NCI-H2081 (cell line): ENCODE results near the gene SH3PXD2A.

Source experiments
- DNase-seq, 2 experiments: peaks; one replicate each; lab custom pipeline; 2025; lab: John Stamatoyannopoulos, UW

SH3PXD2A gene

DNA sequence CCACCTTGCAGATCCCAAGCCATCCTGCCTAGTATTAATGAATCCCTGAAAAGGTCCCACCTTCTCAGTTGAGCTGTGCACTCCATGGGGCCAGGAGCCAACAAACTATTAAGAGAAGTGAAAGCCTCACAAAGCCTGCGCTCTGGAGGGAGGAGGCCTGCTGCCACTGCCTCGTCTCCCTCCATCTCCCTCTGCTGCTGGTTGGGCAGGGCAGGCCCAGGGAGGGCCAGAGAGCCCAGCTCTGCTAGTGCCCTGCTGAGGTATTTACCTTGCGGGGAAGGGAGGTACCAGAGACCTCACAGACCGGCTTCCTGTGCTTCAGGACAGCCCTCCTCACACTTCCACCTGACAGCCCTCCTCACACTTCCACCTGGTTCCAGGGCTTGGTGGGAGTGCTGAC lies 171.5 kb downstream of the SH3PXD2A start:
- DNase-seq, result no peak

DNA sequence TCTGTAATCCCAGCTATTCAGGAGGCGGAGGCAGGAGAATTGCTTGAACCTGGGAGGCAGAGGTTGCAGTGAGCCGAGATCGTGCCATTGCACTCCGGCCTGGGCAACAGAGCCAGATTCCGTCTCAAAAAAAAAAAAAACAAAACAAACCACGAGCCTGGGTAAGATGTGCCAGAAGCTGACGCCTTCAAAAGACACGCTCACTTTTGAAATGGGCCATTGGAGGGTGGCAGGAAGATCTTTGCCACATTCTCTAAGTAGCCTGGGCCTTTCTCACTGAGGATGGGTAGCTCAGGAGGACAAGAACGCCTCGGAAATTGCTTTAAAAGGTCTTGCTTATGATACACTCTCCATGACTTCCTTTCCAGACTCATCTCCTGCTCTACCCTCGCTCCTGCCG lies 172.7 kb downstream of the SH3PXD2A start:
- DNase-seq, result no peak

DNA sequence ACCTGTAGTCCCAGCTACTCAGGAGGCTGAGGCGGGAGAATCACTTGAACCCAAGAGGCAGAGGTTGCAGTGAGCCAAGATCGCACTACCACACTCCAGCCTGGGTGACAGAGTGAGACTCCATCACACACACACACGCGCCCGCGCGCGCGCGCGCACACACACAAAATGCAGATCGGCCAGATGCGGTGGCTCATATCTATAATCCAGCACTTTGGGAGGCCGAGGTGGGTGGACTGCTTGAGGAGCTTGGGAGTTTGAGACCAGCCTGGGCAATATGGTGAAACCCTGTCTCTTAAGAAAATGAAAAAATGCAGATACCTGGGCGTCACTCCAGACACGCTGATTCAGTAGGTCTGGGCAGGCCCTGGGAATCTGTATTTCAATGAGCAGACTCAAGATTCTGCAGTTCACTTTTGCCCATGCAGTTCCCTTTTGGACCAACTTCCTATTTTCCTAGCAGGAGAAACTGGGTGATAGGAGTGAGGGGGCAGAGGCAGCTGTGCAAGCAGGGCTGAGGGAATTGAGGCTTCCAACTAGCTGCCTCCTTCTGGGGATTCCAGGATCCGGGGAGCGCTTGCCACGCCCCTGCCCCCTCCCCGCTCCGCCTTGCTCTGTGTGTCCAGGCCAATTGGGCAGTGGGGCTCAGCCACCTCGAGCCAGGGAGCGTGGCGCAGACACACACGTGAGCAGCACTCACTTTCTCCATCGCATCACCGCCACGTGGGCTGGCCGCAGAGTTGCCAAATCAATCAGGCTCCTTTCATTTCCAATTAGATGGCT lies 173.6 kb downstream of the SH3PXD2A start:
- DNase-seq, result no peak

DNA sequence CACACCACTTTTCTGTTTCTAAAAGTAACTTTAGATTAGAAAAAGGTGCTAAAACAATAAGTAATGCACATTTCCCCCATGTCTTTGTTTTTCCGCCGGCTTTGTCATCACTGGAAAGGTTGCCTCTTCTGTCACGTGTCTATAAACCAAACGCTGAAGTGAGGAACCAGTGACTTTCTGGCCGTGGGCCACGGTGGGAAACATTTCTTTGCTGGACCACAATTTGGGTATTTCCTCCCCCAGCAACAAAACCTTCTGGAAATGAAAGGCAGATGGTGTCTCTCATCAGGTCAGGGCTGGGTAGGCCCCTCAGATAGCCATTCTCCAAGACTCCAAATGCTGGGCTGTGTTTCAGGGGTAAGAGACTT lies 174.5 kb downstream of the SH3PXD2A start:
- DNase-seq, result no peak

DNA sequence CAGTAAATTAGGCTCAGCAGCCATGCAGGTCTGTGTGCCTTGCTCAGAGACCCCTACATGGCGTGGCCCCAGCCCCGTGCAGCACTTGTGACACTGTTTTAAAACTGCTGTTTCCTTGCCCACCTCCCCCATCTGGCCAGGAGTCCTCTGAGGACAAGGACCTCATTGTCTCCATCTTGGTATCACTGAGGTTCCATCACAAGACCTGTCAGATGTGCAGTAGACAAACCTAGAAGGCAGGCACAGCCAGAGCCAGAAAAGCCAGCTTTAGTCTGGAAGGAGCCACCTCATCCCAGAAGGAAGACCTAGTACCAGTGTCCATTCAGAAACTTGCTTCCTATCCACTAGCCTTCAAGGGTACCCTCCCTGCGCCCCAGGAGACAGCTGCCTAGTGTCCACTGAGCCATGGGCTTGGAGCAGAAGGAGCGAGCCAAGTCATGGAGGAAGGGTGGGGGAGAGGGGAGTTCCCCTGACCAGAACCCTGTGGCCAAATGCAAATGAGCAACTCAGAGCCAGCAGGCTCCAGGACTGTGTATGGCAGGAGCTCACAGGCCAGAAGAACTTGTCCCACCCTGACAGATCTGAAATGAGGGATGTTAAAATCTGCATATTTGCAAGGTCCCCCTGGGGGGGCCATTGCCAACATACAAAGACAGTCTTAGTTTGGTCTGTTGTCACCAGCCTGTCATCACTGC lies 176.1 kb downstream of the SH3PXD2A start:
- no peak for DNase-seq

DNA sequence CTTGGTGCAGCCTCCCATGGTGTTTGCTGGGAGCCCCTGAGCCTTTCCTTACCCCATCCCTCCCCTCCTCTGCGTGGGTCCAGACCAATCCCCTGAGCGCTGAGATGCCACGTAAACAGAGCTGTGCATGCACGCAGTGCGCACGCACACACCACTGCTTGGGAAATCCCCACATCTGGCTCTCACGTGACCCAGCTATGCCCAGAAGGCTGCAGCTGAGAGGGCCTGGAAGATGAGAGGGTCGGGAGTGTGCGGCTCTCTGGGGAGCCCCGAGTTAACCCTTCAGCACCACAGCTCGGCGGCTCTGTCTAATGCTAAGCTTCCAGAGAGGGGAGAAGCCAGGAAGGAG lies 177.2 kb downstream of the SH3PXD2A start:
- DNase-seq, result no peak

DNA sequence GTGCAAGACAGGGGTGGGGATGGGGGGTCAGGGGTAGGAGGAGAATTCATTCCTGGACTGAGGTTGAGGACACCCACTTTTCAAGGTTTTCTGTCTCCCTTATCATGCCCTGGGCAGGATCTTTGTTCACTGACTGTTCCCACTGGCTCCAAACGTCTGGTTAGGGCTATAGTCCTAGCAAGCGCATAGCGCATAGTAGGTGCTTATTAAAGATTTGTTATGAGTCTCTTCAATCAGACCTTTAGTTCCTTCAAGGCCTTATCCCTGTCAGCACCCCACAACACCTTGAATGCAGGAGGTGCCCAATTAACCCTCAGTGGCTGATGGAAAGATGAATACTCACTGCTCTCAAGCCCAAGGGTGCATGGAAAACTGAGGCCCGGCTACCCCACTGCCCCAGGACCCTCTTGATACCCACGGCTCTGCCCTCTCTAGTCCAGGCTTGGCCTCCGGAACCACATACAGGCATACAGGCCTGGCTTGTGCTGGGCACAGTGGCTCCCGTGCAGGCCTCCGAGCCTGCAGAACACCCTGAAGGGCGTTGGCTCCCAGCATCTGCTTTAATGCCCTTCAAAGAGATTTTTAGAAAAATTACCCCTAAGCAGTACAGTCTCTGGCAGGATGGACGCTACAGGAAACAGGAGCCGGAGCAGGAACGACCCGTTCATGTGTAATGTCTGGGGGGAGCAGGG lies 177.7 kb downstream of the SH3PXD2A start:
- no peak for DNase-seq

DNA sequence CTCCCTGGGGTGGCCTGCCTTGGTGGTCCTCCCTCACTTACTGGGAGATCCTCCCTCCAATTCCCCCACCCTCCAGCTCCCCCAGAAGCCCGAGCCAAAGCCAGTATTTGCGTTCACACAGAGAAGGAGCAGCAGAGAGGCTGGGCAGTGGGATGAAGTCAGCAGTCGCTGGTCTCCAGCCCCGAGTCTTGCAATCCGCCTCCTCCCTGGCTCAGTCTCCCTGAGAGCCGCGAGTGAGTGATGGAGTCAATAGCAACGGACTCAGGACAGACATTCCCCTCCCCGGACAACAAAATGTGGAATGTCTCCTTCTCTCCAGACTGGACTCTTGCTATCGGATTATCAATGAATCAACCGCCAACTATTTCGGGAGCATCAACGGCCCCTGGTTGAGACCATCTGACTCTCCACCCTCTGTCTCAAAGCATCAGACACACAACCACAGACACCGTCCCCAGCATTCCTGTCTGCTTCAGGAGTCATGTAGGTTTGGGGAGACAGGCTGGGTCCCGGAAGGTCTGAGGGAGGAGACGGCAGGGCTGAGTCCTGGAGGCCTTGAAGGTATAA lies 178.4 kb downstream of the SH3PXD2A start:
- DNase-seq, result no peak

DNA sequence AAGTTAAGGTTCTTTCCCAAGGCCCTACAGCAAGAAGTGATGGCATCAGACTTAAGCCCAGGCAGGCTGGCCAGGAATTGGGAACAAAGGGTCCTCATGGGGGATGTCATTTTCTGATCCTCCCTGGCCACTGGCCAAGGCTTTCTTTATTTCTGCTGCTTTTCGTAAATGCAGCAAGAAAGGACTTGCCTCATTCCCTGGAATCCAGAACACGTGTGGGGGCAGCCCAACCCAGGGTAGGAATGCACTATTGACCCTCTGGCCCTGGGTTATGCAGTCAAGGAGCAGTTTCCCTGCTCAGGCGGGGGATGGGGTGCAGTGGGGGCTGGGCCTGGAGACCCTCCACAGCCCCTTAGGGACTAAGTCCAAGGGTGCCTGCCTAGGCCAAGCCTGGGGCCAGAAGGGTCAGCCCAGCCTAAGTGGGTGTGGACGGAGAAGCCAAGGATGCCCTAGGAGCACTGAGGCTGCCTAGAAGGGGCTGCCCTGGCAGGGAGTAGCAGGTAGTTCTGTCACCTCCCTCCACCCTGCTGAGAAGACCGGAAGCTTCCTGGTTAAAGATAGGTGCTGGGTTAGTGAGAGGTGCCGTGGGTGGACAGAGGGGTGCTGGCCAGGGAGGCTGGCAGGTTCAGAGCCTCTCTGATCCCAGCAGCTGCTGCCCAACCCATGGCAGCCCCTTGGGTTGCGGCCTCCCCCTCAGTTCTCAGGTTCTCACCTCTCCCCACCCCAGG lies 179.2 kb downstream of the SH3PXD2A start:
- DNase-seq, result no peak

DNA sequence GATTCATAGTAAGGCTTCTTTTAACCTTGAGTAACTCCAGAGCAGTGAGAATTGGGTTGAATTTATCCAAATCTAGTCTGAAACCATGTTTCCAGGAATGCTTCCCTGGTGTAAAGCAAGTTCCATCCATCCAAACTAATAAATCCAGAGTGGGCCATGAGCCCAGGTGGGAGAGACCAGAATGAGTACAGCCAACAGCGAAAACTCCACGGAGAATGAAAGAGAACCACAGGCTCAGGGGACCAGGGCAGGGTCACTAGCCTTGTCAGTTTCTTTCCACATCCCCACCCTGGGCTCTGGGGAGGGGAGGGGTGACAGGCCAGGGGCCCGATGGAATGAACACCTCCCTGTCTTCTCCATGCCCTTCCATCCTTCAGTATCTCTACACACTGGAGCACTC lies 181.8 kb downstream of the SH3PXD2A start:
- no peak for DNase-seq

DNA sequence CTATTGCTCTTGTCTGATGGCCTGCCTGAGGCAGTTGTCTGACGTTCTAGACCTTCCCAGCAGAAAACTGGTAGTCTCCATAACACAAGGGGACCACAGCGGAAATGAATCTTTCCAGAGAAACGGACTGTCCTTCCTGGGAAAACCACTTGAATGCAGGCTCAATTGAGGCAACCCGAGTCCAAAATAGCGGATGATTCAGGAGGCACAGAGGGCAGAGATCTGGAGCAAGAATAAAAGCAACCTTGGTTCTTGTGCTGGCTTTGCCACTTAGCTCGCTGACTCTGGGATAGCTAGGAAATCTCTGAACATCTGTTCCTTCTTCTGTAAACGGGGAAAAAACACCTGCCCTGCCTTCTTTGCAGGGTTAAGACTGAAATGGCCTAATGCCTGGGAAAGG lies 183.0 kb downstream of the SH3PXD2A start:
- DNase-seq, result no peak

DNA sequence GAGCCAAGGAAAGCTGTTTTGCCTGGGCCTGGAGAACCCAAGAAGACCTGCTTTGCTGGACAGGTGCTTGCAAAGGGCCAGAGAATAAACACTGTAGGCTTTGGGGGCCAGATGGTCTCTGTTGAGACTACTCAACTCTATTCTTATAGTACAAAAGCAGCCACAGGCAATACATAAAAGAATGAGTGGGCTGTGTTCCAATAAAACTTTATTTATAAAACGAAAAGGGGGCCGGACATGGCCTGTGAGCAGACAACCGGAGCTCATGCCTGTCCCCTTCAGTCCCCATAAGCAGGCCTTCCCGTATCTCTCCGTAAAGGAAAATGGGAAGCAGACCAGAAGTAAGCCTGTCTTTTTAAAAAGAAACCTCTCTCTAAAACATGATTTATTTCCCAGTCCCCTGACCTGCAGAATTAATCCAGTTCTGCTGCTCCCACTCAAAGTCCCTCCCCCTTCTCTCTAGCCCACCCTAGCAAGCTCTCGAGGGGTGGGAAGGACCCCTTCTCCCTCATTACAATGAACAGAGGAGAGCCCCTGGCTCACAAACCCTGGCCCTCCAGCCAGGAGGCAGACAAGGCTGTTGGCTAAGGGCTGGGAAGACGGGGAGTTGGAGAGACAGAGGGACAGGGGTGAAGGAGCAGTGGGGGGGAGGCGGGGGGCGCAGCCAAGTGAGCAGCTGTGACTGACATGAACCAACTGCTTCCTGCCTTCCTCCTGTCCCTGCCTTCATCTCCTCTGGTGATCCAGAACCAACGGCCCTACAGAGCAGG lies 184.1 kb downstream of the SH3PXD2A start:
- no peak for DNase-seq

DNA sequence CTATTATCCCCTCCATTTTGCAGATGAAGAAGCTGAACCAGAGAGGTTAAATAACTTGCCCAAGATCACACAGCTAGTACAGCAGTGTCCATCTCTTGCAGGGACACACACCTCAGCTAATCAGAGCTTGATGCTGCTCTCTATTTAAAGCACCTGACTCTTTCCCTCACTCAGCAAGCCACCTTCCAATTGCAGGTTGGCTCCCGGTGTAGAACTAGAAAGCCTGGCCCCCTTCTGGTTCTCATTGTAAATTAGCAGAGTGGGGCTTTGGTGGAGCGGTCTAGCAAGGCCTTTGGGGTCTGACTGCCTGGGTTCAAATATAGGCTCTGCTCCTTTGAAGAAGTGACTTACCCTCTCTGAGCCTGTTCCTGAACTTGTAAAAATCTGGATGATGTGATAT lies 185.4 kb downstream of the SH3PXD2A start:
- no peak for DNase-seq

DNA sequence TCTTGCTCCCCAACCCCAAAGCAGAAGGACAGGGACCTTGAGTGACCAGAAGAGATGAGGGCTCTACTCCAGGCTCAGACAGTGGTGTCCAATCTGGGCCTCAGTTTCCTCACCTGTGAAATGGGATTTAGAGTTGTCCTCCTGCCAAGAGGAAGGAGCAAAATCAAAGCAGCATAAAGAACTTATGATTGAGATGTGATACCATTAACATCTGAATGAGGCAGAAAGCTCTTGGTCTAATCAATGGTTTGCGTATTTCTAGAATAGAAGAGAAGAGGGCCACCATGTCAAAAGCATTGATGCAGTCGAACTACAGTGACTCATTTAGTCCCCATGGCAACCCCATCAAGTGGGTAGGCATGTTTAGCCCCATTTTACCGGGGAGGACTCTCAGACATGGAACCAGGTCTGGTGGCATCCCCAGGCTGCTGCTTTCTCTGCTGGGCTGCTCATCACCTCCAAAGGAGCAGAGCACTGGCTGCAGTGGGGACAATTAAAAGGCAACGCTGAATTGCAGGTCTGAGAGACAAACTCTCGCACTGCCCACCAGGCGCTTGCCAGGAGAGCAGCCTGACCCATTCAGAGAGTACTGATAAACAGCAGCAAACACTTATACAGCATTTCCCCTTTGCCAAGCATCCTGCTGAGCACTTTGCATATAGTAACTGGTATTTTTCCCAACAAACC lies 186.0 kb downstream of the SH3PXD2A start:
- no peak for DNase-seq

DNA sequence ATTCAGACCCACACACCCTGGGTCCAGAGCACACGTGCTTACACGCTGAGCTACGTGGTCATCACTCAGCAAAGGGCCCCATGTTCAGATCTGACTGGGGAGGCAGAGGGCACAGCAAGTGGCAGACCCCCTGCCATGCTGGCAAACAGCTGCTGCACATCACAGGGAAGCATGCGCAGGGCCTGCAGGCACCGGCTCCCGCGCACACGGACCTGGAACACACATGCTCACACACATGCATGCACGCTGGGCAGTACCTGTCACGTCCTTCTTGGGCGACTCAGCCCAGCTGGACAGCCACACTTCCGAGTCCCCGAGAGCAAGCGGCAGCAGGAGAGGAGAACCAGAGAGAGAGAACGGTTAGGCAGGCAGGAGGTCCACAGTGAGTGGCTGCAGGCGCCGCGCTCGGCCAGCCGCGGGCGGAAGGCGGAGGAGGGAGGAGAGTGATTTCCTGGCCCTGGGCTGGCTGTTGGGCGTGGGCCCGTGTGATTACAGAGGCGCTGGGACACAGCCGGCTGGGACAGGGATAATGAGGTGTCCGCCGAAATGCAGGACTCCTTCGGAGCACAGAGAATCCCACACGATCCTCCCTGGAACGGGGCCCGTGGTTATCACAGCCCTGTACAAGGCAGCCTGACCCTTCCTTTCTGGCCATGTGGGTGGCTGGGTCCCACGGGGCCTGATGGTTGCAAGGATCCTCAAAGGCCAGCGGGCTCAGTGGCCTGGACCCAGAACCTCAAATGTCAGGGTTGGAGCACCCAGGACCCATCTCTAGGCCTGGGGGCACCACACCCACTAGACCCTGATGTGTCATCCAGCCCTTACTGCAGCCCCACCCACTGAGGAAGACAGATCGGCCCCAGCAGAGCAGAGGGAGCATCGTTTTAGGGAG lies 186.8 kb downstream of the SH3PXD2A start:
- DNase-seq, result no peak

DNA sequence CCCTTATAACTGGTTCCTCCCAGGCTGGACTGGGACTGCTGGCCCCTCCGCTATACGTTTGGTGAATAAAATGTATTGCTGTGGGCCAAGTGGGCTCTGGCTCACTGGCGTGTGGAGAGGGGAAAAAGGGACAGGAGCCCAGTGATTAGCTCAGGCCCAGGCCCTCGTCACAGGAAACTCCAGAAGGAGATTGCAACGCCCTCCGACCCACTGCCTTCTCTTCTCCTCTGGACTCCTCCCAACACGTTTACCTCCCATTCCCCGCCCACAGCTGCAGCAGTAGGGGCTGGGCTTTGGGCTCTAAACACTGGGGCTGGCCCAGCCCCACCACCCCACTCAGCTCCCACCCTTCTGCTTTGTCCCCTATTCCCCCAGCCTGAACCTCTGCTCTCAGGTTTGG lies 188.0 kb downstream of the SH3PXD2A start:
- DNase-seq, result no peak

DNA sequence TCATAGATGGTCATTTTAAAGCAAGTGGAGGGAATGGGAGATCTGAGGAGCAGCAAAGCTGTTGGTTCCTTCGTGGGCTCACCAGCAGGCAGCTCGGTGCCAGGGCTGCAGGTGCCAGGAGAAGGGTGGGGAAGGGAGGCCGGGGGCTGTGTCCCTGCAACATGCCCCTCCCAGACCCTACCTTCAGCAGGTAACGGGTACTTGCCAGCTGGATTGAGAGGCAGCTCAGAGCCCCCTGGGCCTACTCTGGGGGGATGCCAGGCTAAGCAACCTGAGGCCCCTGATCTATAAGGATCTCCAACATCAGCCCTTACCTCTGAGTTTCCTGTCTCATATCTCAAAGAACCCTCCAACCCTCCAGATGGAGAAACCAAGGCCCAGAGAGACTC lies 188.6 kb downstream of the SH3PXD2A start:
- no peak for DNase-seq

DNA sequence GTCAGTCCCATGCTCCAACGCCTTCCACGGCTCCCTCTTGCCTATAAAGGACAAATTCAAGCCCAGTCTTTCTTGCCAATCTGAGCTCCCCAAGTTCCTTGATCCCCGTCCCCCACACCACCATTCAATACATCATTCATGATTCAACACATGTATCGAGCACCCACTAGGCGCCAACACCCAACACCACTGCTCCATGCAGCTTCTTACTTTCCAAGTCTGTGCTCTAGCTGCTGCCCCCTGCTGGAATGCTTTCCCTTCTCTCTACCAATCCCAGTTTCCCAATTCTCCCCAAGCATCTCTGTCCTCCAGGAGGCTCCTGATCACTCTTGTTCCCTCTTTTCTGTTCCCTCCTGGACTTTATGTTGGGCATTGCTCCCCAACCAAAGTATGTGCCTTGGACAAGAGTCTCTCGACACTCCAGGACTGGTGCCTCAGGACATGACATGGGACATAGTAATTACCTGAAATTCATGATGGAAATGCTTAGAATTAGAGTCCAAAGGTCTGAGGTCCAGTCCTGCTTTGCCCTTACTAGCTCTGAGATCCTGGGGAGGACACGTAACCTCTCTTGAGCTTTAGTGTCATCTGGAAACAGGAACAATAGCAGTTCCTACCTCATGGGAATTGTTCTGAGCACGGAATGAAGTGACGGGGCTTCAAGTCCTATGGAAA lies 189.2 kb downstream of the SH3PXD2A start:
- peak in 1 of 2 experiments; percentile 7 for DNase-seq

DNA sequence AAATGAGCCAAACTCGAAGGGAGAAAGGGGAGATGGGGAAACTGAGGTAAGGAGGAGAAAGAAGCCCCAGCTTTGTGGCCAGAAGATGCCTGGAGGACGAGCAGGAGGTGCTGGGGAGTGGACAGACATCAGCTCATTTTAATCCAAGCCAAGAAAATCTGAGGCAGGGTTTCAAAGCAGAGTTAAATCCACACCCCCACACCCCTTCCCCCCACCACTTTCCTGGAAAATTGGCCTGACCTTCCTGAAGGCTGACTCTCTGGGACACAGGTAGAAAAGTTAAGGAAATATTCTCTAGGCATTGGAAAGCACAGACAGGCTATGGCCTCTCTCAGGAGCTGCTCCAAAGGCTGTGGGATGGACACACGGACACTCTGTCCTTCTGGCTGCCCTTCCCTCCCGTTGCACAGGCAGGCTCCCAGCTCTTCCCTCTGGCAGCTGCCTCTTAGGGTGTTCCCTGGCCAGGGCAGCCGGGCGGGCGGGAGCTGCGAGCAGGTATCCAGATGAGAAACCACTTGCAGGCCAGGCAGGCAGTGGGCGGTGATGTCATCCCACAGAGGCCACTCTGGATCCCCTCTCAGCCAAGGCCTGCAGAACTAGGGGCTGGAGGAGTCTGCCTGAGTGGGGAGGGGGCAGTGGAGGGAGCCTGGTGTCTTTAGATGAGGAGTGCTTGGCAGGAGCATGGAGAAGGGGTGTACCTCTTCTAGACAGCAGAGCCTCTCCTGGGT lies 190.1 kb downstream of the SH3PXD2A start:
- DNase-seq, result no peak
